ENCODE results near the gene LRRC56.
A peak's percentile ranks its signal among the peaks of the same experiment; 100 is the strongest.

Gene LRRC56

DNA sequence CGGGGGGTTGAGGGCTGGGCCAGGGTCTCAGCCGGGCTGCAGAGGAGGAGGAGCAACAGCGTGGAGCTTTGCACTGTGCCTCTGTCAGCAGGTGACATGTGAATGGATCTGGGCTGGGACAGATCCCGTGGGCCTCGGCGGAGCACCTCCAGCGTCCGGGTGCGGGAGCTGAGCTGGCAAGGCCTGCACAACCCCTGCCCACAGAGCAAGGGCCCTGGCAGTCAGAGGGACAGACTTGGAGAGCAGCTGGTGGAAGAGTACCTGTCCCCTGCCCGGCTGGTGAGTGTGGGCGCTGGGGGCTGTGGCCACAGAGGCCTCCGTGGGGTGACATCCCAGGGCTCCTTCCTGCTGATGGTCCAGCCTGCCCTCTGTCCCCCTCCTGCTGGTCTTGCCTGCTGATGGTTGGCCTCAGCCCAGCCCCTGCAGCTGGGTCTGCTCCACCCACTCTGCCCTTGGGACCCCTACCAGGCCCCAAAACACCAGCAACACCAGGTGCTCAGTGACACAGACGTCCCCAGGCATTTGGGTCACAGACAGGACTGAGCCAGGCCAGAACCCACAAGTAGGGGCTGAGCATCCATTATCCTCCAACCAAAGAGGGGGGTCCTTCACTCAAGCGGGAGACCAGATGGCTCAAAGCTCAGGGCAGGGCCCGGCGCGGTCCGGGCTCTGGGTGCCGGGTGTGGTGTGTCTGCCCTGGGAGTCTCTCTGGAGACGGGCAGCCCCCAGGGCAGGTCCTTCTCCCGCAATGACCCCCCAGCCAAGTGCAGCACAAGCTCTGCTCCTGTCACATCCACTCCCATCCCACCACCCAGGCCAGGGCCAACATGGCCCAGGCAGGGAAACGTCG lies 3.5 kb downstream of the LRRC56 start:
- DNase-seq (ENCODE audit: low spot score): no peak

DNA sequence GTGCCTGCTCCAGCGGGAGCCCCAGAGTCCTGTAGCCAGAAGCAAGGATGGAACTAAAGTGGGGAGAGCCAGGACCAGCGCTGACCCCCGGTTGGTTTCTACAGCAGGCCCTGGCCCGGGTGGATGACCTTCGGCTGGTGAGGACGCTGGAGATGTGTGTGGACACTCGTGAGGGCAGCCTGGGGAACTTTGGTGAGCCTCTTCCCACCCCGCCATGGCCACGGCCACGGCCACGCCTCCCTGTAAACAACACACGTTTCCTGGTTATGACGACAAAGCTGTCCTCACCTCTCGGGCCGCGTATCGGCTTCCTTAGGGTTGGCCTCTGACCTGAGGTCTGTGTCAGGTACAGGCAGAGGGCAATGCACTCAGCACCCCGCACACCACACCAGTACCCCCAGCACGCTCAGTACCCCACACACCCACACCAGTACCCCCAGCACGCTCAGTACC lies 4.1 kb downstream of the LRRC56 start:
- DNase-seq (ENCODE audit: low spot score): no peak

DNA sequence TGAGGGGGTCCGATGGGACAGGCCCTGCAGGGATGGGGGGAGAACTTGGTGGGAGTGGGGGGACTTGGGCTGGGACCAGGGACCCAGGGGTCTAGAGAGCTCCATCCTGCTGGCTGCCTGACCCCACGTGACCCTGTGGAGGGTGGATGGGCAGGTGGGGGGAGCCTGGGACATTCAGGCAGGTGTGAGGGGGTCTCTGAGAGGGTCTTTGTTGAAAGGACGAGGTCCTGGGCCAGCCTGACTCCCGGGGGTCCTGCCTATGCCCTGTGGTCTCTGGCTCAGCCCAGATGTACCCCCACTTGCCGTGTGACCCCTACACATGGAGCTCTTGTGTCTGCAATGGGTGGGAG lies 7.5 kb downstream of the LRRC56 start:
- DNase-seq (ENCODE audit: low spot score): no peak

DNA sequence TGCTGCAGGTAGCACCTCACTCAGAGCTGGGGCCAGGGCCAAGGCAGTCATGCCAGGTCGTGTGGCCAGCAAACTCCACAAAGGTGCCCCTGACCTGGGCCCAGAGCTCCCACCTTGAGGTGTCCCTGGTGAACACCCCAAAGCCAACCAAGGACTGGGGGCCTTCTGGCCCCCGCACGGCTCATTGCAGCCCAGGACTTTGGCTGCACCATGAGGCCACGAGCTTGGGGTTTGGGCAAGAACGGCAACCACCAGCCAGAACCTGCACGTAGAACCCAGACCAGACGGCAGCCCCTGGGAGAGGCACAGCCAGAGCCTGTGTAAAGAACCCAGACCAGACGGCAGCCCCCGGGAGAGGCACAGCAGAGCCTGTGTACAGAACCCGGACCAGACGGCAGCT lies 7.8 kb downstream of the LRRC56 start:
- no peak for DNase-seq (ENCODE audit: low spot score)

DNA sequence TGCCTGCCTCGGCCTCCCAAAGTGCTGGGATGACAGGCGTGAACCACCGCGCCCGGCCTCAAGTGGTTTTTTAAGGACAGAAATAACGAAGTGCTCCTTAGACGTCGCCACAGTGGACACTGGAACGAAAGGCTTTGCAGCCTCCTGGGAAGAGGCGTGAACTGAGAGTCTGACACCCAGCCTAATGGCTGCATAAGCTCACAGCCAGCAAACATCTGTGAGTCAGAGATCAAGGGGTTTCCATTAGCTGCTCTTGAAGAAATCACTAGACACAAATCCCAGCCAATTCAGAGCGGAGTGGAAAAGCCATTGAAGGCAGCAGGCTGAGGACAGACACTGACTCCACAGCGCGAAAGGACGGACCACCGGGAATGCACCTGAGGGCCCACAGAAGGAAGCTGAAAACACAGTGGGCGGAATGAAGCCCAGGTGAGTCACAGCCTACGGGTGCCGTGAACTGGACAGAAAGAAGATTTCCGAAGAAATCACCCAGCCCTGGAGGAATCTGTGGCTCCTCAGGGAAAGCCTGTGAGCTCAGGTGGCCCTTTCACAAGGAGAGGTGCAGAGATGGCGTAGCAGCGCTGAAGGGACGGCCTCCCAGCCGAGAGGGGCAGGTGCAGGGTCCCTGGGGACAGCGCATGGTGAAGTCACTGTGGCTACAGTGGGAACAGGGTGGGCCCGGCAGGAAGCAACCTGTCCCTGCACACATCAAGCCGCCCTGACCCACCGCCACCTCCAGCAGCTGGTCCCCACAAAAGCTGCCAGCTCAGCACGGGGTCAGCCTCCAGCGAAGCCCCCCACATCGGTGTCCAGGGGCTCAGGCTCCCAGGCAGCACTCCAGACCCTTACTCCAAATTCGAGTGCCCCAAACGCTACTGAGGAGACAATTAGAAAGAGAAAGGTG lies 11.6 kb downstream of the LRRC56 start:
- no peak for DNase-seq (ENCODE audit: low spot score)

DNA sequence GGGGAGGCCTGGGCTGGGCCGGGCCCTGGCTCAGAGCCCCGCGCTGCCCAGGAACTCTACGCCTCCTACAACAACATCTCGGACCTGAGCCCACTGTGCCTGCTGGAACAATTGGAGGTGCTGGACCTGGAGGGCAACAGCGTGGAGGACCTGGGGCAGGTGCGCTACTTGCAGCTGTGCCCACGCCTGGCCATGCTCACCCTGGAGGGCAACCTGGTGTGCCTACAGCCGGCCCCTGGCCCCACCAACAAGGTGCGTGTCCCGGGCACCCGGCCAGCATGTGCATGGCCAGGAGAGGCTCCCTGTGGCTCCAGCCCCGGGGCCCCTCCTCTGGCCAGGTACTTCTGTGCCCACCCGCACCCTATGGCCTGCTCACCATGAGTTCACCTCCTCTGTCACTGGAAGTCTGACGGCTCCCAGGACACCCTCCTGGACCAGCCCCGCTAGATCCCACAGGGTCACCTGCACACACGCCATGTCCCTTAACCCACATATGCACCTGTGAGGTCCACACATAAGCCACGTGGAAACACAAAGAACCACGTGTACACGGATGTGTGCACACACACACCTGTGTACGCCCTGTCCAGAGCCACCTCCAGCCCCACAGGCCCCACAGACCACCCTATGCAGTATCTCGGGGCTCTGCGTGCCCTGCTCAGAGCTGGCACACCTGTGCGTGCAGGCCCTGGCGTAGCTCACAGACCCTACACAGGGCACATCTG lies 12.9 kb downstream of the LRRC56 start:
- no peak for DNase-seq (ENCODE audit: low spot score)

DNA sequence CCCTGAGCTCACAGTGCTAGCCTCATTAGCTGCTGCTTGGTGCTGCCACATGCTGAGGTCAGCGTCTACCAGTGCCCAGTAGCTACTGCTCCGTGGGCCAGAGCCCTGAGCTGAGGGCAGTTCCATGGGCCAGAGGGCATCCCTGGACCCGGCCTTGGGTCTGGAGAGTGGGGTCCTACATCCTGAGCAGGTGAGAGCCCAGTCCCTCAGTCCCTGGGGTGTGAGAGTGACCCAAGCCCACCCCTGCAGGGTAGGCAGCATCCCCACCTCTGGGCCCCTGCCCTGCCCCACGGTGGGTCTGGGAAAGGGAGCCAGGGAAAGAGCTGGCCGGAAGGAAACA lies 13.4 kb downstream of the LRRC56 start:
- no peak for DNase-seq (ENCODE audit: low spot score)

DNA sequence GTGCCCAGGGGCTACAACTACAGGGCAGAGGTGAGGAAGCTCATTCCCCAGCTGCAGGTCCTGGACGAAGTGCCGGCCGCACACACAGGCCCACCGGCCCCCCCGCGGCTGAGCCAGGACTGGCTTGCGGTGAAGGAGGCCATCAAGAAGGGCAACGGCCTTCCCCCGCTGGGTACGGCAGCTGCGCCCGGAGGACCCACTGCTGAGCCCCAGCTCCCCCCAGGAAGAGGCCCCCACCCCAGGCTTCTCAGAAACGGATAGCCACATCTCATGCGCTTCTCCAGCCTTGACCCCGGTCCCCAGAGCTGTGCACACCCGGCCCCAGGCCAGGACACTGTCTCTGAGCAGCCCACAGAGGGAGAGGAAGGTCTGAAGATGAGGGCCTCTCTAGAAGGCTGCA lies 13.8 kb downstream of the LRRC56 start:
- DNase-seq (ENCODE audit: low spot score): no peak

DNA sequence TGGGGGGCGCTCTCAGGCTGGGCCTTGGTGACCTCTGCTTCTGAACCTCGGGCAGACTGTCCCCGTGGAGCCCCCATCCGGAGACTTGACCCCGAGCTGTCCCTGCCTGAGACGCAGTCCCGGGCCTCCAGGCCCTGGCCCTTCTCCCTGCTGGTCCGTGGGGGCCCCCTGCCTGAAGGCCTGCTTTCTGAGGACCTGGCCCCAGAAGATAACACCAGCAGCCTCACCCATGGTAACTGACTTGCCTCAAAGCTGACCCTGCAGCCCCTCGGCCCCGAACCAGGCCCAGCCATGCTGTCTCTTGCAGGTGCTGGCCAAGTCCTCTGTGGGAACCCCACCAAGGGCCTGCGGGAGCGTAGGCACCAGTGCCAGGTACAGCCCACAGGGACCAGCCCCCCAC lies 14.3 kb downstream of the LRRC56 start:
- DNase-seq (ENCODE audit: low spot score): no peak

DNA sequence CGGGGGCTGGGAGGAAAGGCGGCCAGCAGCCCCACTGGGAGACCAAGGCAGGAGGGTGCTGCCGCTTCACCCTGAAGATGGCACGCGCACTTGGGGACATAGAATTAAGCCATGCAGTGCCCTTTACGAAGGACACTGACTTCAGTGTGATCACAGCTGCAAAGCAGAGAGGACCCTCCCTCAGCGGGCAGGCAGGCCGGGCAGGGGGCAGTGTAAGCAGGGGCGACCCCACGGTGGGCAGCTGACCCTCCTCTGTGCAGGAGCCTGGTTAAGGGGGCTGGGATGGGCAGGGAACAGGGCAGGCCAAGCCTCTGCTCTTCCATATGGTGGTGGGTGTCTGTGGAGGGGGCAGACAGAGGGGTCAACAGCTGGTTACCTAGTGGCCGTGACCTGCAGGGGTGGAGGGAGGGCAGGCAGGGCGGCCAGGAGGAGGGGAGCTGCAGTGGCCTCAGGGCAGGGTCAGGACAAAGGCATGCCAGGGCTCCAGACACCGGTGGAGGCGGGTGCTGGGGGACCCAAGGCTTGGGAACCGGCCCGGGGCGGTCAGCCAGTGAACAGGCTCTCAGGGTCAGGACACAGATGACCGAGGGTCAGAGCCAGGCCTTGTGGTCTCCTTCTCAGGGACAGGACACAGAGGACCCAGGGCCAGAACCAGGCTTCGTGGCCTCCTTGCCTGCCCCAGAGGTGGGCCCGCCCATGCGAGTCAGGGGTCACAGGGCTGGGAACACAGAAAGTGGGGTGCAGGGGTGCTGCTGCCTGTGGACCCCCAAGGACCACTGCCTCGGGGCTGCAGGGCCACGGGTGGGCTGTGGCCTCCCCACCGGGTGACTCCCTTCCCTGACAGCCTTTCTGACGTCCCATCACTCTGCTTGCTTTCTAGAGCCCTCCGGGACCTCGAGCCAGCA lies 16.0 kb downstream of the LRRC56 start:
- DNase-seq (ENCODE audit: low spot score): no peak

DNA sequence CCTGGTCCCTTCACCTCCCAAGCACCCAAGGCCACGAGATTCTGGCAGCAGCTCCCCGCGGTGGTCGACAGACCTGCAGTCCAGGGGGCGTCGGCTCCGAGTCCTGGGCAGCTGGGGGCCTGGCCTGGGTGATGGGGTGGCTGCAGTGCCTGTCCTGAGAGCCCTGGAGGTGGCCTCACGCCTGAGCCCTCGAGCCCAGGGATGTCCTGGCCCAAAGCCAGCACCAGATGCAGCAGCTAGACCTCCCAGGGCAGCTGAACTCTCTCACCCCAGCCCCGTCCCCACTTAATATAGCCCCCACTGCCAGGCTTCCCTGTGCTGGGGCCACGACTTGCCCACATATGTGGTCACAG lies 16.6 kb downstream of the LRRC56 start:
- DNase-seq (ENCODE audit: low spot score): no peak

DNA sequence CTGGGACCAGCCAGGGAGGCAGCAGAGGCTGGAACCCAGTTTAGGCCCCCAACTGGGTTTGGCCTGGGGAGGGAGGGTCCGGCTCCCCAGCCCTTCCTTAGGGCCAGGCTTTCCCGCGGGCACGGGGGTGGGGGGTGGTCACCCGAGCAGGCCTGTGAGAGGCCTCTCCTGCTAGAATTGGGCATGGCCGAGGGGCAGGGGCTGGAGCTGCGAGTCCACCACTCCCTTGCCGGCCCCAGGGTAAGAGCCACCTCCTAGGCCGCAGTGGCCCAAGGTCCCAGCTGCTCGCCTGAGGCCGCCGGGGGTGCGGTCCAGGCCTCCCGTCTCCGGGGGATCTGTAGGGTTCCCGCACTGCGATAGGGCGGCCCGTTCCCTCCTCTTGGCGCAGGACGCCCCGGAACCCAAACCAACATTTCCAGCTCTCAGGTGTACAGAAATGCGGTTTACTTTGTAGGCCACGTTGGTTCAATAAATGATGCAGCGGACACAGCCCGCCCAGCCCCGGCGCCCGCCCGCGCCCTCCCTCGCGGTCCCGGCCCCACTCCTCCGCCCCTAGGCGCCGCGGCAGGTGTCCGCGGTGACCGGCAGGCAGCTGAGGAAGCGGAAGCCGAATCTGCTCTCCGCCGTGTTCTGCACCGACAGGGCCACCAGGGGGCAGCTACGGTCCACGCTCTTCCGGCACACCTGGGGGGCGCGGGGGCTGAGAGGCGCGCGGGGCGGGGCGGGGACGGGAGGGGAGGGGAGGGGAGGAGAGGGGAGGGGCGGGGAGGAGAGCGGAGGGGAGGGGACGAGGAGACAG lies 17.3 kb downstream of the LRRC56 start:
- peak; percentile 86 for DNase-seq (ENCODE audit: low spot score)

DNA sequence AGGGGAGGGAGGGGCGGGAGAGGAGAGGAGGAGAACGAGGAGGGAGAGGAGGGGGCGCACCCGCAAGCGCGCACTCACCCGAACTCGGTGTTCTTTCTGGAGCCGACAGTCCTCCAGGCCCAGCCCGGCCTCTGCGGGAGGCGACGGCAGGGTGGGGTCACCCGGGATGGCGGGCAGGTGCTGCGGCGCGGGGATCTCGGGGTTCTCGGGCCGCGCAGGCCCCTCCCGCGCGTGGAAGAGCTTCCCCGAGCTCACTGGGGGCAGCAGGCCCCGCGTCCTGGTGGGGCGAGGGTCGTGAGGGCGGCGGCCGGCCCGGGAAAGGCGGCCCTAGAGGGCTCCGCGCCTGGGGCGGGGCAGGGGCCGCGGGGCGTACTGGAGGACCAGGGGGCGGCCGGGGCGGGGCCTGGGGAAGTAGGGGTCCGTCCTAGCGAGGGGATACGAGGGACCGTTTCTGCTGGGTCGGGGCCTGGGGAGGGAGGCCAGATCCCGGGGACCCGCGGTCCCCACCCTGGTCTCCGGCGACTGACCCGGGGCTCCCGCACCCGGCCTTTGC lies 18.0 kb downstream of the LRRC56 start:
- DNase-seq (ENCODE audit: low spot score): no peak

DNA sequence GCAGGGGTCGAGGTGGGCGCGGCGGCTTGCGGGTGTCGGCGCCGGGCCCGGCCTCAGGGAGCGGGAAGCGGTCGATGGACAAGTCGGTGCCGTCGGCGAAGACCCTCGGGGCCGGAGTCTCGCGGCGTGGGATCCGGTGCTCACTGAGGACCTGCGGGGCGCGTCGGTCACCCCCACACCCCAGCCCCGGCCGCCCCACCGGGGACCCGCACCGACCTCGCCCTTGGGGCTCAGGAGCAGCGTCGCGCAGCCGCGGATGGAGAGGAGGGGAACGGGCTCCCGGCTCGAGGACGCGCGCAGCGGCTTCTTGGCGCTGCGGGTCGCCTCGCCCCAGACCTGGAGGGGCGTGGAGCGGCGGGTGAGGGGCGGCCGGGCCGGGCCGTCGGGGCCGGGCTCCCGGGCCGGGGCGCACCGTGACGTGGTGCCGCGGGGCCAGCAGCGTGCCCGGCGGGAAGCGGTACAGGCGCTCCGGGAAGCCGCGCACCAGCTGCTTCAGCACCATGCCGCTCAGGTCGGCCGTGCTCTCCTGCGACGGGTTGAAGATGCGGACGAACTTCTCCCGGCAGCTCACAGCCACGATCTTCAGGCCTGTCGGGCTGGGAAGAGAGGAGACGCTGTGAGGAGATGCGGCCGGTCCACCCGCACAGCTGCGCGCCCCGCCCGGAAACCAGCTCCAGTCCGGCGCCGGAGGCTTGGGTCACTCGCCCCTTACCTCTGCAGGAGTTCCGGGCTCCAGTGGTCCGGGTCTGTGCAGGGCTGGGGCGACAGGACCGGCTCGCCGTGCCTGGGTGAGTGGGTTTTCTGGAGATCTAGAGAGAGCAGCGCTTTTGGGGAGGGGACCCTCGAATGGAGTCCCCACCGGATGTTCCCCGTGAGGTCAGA lies 18.7 kb downstream of the LRRC56 start:
- peak; percentile 65 for DNase-seq (ENCODE audit: low spot score)

DNA sequence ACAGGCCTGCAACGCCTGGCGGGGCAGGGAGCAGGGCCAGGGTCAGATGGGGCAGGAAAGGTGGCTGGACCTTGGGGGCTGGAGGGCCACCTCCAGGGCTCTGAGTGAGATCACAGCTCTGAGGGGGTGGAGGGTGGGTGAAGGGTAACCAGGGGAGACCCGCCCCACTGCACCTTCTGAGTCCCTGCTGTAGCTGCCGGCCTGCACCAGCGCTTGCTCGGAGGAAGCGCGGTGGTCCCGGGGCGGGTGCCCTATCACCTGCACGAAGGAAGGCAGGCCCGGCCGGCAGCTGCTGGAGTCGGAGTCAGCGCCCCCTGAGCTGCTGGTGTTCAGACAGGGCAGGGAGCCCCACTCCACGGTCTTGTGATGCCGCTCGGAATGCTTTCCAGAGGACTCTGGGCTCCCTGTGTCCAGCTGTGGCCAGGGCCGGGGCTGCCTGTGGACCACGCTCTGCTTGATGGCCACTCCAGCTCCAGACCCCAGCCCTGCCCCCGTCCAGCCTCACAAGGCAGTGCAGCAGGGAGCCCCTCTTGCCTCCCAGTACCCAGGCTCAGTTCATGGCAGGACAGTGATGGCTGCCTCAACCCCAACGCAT lies 19.4 kb downstream of the LRRC56 start:
- no peak for DNase-seq (ENCODE audit: low spot score)

DNA sequence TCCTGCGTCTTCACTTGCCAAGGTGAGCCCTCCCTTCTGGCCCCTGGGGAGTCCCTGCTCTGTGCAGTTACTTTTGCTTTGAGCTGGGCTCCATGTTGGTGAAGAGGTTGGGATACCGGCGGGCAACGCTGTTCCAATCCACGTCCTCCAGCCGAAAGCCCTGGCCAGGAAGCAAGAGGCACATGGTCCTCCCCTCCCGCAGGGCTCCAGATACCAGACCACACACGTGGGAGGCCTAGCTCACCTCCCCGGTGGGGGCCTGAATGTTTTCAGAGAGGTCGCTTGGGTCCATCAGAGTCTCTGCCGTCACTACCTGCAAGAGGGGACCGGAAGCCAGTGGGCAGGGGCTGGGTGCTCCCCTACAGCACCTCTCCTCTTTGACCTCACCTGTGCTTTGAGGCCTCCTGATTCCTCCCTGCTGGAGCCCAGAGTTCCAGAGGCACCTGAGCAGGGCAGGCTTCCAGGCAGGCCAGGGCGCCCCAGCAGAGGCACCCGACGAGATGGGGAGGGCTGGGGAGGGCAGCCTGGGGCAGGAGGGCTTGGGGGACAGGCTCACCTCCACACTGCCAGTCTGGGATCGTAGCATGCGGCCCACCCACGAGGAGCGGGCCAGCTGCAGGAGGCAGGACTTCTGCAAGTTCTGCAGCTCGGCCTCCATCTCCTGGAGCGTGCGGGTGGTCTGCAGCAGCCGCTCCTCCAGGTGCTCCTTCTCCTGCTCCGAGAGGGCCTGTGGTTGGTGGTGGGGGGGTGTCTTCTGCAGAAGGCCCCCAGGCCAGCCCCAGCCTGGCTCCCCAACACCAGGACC lies 20.2 kb downstream of the LRRC56 start:
- DNase-seq (ENCODE audit: low spot score): no peak

DNA sequence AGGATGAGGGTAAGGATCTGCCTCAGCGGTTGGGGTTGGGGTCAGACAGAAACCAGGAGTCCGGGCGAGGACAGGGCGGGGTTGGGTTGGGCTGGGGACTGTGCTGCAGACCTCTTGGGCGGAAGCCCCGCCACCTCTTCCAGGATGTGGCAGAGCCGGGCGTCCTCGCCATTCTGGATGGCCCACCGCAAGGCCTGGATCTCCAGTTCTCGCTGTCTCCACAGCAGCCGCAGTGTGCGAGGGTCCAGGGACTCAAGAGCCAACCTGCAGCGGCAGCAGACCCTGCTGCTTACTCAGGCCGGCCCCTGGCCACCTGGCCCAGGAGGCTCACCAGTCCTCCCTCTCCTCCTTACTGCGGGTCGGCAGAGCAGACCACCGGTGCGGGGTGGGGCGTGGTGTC lies 21.2 kb downstream of the LRRC56 start:
- DNase-seq (ENCODE audit: low spot score): no peak

DNA sequence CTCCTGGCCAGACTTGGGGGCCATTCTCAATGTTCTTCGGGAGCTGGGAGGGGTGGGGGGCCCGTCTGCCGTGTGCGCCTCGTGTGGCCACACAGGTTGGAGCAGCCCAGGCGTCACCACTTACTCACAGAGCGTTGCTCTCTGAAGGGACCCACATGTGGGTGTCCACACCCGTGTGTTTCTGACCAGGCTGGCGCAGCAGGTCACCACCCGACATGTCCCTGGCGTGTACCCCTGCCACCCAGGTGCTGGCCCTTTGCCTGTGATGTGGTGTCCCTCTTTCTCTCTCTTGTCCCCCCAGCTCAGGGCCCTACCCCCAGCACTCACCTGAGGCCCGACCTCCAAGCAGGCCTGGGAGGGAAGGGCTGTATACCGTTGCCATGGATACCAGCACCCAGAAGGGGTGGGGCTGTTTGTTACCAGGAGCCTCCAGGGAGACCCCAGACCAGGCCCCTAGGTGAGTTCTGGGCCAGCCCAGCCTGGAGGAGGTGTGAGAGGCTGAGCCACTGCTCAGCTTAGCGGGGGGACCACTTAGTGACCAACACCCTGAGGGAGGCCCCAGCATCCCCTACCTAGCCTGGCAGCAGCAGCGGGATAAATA lies 21.8 kb downstream of the LRRC56 start:
- no peak for DNase-seq (ENCODE audit: low spot score)

Data from ecto neural progenitor cell (in vitro differentiated cells).